HG03039 (cell line): Measurements from ENCODE around the gene NPS.

Experiments used
- ATAC-seq: cut with Tn5 transposase; IDR thresholded peaks from one replicate; pipeline ENCODE4 v1.9.1; 2021; ENCODE audit warnings: mild to moderate bottlenecking, moderate library complexity; ENCODE audit not compliant: unreplicated experiment

The NPS gene, protein sequence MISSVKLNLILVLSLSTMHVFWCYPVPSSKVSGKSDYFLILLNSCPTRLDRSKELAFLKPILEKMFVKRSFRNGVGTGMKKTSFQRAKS

DNA sequence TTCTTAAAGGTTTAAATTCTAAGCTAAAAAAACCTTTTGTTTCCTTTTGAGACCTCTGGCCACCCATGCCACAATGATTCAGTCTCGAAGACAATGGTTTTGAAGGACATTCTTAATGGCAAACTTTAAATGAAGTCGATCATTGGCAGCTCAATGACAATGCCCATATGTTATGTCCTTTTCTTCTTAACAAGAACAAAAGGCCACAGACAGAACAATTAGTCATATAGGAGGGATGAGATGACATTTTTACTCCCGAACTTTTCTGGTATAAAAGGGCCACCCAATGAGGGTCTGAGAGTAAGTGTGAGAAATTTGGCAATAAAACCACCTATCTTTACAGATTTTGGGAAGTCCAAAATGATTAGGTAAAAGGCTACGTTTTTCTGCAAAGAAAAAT is at the start of gene NPS:
NPS (plus strand) TSS at position 301 of the 400 bp plus-strand sequence; CDS start at position 361, 60 bp downstream.
- ATAC-seq = no peak

DNA sequence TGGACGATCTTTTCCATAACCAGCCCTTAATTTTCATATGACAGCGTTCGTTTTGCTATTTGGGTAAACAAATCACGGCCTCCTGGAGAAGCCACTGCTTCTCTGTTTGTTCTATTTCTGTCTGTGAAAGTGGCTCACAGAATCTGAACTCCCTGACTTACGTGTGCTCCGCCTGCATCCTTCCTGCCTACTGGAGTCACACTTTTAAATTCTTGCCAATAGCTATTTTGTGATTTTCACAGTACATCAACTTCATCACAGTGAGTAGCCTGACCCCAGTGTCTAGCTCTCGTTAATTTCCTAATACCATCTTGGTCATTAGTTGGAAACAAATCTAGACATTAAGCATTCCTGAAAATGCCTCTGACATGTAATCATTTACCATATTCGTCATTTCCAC is 49.0 kb upstream of the NPS start:
- no peak for ATAC-seq

DNA sequence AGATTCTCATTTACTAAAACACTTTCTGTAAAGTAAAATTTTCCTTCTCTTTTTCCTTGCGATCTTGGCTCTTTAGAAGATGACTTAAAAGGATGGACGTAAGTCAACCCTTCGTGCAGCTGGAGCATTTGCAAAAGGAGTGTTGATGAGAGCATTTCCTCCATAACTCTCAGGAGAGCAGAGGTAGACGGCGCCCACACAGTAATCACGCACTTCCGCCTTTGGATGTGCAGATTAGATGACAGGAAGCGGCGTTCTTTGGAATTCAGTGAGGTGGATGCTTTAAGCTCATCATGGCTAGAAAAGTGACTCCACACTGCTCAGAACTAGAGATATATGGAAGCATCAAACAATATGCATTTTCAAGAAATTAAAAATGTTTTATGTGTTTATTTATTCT is 43.0 kb upstream of the NPS start:
- no peak for ATAC-seq

DNA sequence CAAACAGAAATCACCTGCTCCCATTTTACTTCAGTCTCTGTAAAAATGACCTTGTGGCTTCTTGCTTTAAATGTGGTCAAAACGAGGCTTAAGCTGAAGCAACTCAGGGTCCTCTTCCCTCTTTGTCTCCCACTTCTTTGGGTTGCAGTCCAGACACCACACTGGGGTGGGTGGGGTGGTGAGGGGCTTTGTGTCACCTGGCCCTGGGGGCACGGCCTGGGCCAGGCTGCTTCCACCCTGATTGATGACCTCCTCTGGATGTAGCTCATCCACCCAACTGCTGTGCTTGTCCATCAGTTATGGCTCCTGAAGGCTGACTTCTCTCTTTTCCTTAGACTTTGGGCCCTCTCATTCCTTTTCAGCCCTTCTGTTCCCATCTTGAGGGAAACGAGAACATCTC is 26.8 kb upstream of the NPS start:
- ATAC-seq = no peak

DNA sequence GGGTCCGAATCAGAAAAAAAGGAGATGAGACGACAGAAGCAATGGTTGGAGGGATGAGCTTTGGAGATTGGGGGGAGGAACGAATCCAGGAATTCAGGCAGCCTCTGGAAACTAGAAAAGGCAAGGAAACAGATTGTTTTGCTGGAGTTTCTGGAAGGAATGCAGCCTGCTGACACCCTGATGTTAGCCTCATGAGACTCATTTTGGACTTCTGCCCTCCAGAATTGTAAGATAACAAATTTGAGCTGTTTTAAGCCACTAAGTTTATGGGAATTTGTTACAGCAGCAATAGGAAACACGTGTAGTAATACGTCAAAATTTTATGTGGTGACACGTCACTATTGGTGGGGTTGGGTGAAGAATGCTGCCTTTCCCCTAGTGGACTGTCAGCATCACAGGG is 25.6 kb upstream of the NPS start:
- ATAC-seq = no peak

DNA sequence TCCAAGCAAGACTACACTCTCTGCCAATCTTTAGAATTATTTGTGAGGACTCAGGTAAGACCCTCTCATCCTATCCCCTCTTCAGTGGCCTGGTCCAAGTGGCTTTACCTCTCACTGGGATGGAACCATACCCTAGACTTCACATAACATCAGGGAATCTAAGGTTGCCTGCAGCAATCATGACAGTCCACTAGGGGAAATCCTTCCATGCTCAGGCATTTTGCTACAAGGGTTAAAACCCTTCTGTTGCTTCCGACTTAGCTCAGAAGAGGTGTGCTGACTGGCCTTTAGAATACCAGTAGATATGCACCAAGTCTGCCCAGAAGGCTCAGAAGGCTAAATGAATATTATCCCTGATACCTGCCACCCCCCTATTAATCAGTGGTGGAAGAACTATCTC is 24.9 kb upstream of the NPS start:
- no peak for ATAC-seq

DNA sequence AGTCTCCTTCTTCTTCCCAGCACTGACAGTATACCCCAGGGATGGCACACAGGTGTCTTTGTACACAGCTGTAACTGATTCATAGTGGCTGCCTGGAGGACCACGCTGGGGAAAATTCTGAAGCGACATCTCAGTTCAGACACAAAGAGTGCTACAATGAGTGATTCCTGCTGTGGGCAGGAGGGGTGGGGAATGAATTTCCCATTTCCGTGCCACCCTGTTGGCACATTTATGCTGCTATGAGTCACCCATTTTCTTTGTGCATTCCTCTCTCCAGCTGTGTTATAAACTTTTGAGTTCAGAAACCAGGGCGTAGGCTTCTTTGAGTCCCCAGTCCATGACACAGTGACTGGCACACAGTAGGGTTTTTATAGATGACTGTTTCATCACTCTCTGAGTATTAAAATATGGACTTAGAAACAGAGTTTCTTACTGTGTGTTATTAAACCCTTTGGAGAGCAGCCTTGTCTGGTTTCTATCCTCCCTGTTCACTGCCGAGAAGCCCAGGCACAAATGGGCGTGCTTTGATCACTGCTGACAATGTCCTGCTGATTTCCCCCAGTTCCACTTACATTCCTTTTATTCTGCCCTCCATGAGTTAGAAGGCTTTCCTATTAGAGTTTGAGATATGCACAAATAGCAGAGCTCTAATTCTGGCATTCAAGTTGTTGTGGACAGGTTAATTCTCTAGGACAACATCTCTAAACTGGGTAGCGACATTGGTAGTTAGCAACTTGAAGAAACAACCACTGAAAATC is 24.0 kb upstream of the NPS start:
- ATAC-seq = no peak

DNA sequence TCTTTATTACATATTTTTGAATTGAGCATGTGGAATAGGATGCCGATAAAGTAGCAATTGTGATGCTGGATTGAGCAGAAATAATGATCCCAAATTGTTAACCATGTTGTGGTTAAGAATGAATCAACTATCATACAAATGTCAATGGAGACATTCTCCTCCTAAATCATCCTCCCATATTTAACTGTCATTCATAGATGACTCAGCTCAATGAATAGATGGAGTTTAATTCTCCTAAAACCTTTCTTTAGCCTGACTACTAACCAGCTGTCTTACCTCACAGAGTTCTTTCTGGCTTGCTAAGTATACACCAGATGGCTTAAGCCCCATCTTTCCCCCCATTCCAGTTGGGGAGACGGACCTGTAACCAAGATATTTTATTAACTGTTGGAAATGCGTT is 23.4 kb upstream of the NPS start:
- no peak for ATAC-seq

DNA sequence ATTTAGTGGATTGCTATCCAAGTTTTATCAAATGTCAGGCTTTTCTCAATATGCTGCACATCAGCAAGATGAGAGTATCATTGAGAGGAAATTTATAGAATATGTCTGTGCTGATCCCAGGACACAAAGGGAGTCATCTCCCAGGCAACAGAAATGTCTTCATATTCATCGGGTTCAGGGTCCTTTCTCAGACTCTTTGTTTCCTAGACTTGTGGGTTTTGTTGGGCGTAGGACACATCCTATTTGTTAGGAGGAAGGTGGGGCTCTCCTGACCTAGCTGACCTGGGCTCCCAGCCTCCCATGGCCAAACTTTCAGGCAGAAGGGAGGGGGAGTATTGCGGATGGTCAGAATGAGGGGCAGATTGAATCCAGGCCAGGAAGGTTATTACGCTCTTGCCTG is 22.9 kb upstream of the NPS start:
- ATAC-seq = no peak

DNA sequence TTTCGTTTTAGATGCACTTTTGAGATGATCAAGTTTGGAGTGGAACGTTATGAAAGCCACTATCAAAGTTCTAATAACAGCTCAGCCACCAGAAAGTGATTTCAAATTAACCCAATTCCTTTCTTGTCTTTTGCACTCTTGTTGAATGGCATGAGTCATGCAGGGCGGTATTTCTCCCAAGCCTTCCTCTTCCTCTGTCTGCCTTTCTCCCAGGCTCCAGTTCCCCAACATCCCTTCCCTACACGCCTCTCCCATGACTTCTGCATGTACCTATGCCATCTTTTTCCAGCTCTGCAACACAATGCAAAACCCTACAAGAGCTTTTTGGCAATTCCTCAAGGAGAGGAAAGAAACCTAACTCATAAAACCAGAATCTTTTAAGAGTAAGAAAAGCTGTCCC is 21.8 kb upstream of the NPS start:
- ATAC-seq = no peak

DNA sequence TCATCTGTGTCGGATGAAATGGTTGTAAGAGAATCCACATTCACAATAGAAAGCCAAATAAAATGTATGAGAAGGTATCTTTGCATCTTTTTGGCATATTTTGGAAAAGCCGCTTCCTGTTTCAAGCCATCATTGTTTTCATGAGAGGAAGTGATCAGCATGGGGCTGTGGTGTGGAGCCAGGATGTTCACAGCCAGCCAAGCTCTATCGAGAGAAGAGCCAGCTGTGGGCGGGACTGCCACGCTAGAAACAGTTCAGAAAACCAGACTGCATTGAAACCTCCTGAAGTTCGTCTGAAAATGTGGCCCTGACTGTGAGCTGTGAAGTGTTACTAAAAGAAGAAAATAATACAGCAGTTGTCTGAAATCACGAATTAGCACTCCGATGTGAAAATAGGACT is 21.2 kb upstream of the NPS start:
- no peak for ATAC-seq

DNA sequence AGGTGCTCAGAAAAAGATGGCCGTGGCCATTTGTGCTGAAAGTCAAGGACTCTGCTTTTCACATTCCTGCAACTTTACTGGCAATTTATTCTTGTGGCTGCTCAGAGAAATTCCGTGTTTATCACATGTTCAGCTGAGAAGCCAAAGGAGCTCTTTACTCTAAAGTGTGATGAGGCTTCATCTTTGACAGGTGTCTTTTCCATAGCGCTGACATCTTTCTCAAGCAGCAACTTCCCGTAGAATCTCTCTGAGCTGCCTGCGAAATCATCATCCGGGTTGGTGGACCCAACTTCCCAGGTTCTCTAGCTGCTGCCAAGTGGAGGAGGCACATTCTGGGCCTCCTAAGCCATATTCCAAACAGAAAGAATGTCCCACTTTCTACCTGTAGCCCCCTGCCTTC is 16.9 kb upstream of the NPS start:
- ATAC-seq = no peak

DNA sequence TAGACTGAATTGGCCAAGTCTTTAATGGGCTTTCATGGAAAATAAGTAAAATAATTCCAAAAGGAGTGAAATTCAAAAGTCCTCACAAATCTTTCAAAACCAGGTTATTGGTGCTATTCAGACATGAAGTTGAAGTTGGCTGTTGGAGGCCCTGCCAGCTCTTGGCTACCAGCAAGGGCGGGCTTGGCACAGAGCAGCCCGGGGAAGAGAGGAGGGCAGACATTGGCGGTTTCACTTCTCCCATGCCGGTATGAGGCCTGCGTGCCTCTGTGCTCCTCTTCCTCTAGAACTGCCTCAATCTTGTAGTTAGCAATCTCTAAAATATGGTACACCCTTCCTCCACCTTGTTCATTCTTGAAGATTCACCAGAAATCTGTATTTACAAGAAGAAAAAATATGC is 16.4 kb upstream of the NPS start:
- no peak for ATAC-seq

DNA sequence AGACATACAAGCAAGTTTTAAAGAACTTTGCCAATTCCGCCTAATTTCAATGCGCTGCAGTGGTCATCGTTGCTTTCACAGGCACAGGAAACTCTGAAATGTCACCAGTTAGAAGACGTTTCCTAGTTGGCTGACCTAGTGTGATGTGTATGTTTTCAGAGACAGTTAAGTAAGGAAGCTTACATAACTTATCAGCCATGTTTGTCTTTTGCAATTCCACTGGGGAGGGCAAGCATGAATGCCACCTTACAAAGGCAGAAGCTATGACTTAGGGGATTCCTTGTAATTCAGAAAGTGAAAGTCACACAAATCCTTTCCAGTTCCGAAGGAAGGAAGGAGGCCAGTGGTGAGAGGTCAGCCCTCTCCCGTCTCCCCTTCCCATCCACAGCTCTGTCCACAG is 15.0 kb upstream of the NPS start:
- no peak for ATAC-seq

DNA sequence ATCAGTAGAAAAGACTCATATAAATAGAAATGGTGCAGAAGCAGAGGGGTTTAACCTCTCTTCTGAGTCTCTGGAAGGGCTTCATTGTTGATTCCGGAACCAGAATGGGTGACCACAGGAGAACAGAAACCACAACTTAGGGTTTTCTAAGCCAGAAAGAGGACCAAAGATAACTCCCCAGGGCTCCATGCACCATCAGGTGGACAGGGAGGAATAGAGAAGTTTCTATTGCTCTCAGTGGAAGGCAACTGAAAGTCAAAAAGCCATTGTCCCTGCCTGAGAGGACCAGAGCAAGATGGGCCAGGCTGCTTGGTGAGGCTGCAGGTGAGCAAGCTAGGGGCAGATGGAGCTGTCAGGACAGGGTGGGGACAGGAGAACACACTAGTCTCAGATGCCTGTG is 14.6 kb upstream of the NPS start:
- no peak for ATAC-seq

DNA sequence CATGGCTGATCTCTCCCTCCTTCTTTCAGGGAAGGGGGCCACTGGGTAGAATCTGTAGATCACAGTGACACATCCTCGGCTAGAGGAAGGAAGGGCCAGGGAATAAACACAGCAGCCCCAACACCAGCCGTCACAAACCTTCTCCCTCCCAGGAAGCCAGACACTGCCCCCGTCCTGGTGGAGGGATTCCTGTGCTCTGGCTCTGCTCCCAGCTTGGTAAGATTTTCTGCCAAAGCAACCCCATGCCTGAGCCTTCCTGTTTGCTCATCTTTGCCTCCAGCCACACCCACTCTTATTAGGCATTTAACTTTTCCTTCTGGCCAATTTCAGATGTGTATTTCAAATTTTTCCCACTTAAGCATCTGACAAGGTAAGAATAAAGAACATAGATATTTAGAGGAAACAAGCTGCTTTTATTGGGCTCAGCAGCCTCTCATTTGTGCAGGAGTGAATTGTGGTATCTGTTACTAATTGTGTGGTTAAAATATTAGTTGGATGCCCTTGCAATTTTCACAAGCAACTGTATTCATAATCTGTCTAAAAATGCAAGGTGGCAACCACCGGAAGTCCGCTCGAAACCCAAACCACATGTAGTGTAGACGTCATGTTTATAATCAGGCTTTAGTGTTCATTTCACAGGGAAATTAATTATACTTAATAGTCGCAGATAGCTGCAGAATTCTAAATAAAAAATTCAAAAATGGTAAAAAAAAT is 13.2 kb upstream of the NPS start:
- ATAC-seq = no peak

DNA sequence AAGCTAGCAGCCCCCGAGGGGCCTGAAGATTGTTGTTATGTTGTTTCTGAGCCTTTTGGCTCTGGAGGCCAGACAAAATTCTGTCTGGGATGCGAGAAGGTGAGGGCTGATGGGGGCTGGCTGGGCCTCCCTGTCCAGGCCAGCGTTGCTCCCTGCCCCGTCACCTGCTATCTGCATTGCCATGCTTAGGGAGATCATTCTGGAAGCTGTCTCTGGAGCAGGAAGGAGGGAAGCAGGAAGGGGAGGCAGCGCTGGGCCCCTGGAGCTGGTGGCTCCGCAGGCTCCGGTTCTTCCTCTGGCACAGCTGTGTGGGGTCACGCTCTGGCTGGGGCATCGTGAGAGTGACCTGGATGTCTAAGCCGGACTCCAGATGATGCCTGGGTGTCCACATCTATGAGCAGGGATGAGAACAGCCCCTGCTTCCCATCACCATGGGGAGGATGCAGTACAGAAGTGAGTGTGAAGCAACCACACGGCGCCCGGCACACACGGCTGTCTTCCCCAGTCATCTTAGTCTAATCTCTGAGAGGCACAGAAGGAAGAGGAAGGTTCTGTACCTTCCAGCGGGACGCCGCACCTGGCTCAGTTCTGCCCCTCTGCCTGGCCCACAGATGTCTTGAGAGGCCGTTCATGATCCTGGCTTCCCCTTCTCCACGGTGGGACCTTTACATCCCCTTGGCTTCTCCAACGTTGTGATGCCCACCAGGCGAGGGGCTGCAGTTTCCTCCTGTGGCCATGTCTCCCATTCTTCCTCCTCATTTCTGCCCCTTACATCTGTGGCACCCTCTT is 11.9 kb upstream of the NPS start:
- no peak for ATAC-seq

DNA sequence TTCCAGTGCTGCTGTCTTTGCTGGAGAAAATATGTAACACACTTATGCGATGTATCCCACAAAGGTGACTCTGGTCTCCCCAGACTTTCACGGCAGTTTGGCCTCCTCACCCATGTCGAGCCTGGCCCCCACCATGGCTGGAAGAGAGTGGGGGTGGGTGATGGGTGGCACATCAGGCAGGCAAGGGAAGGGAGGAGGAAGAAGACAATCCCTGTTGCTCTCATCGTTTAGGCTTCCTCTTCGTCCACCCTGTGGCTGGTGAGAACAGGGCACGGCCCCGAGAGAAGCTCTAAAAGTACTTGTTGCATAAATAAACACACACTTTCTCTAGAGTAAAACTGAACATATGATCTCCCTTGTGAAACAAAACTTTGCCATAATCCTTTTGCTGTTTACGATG is 11.2 kb upstream of the NPS start:
- ATAC-seq = no peak

DNA sequence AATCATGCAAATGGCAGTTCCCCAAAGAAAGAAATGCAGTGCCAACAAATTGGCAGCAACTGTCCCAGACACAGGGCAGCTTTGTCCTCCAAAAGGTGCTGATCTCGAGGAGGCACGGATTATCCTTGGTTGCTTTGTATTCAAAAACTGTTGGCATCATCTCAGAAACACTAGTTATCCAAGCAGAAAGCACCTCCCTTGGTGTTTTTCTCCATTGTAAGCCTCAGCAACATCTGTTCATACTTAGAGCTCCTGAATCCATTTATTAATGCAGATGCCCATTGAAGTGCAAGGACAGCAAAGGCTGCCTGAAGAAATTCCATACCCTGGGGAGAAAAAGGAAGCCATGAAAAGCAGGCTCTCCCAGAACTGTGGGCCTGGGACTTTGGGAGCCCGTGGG is 1.1 kb upstream of the NPS start:
- ATAC-seq = no peak

DNA sequence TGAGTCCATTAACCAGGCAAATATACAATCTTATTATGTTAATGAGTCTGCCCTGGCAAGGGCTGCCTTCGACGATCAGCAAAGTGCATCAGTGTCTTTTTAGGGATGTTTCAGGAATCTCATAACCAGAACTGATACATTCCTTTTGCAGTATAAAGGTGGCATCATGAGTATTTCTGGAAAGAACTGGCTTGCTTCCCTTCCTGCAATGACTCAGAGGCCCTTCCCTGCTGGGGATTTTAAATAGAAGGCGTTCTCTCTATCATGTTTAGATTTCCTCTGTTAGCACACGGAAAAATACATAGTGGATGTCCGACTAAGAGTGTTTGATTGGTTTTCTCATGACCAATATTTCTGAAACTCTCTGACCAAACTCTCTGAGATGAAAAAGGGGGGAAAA is 1.8 kb downstream of the NPS start:
- ATAC-seq = no peak

DNA sequence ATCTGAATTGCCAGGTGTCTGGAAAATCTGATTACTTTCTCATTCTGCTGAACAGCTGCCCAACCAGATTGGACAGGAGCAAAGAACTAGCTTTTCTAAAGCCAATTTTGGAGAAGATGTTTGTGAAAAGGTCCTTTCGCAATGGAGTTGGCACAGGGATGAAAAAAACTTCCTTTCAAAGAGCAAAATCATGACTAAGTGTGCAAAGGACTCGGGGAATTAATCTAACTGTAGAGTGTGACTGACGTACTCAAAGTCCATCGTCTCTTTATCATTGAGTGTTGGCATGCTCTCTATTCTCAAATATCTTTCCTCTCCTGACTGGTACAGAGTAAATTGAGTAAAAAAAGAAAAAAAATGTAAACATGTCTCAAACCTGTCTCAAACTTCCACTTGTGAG is 3.3 kb downstream of the NPS start:
- no peak for ATAC-seq

DNA sequence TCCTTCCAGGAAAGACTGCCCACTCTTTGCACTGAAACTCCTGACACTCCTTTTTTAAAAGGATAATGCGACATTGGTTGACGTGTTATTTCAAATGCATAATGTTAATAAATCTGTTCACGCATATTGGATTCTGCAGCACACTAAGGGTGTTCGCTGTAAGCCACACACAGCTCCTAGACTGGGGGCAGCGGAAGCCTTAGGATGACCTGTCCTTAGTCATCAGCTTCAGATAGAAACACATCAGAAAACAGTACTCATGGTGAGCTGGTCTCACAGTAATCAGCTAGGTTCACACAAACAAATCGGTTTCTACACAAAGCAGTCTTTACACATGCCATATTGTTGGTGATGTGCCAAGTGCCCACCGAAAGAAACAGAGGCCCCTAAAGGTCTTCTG is 4.3 kb downstream of the NPS start:
- ATAC-seq = no peak
